Stimulated activated CD4-positive, alpha-beta T cell treated with anti-CD3 and anti-CD28 coated beads, Interleukin-15, amount 100 ng/mL, for 24 hours (primary cell): Measurements from ENCODE around the gene CERK.
A peak's percentile ranks its signal among the peaks of the same experiment; 100 is the strongest.

Source experiments
- DNase-seq: peaks from one replicate; pipeline ENCODE4 v3.0.0-alpha.2; 2020

The CERK gene

DNA sequence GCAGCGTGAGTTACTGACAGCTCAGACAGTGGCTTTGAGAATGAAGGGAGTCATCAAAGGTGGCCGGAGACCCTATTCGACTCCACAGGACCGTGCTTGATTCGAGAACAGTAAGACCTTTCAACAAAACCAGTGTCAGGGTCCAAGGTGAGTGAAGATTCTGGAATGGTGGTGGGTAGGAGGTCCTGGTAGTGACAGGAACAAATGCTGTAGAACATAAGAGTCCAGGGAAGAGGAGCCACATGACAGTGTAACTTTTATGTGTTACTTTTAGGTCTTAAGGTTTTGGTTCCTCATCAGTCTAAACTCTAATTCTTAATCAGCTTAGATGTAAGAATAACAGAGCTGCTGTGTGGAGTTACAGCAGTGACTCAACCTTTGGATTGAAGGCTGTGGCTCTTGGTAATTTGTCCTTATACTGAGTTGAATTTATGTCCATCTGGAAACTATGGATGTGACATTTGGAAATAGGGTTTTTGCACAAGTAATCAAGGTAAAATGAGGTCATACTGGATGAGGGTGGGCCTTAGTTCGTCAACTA is 26.2 kb upstream of the CERK start:
- DNase-seq = no peak

GRCh38 chr22:46763051-46763705 is 25.1 kb upstream of the CERK start:
- no peak for DNase-seq

DNA sequence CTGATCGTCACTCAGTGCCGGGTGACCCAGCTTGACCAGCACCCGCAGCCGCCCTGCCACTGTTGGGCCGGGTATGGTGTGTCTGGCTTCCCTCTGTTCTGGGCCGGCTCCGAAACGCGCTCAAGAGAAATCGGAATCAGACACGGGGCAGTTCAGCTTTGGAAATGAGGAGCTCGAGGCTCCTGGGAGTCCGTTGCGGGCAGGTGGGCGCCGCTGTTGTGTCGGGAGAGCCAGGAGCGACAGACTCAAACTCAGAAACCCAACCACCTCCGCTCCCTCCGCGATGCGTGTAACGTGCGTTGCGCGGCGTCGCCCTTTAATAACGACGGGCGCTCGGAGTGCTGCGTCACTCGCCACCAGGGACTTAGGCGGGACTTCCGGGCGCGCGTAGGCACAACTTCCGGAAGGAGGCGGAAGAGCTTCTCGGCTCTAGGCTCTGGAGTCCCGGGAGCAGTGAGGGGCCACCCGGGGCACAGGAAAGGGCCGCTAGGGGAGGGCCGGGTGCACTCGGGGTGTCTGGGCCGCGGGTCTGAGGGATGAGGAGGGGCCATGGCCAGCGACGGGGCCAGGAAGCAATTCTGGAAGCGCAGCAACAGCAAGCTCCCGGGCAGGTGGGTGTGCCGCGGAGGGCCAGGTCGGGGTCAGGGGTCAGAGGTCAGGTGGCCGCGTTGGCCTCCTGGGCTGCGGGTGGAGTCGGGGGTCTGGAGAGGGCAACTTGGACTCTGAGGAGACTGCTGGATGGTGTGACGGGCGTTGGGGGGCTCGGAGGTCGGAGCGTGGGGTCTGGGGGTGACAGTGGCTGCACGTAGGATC is 24.4 kb upstream of the CERK start, which contains the start of gene TBC1D22A:
Gene TBC1D22A, plus strand, starts transcription at position 413 of the 813 bp plus-strand sequence. Its CDS starts 137 bp downstream, at position 550.
- DNase-seq = peak; percentile 97

GRCh38 chr22:46761539-46762237 is 23.6 kb upstream of the CERK start:
- DNase-seq = no peak

DNA sequence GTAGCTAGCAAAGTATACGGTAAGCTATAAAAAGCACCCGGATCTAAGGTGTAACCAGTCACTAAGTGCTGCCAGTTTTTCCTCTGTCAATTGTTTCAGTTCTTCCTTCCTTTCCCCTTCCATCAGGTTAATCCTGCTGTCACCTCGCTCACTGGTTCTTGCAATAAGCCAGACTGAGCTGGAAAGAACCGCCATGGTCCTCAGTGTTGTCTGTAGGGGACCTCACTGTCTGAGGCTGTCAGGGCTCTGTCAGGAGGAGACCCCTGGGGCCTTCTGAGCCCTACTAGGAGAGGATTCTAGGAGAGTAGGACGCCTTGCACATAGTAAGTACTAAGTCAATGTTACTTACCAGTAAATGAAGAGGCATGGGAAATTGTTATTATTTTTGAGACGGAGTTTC is 23.0 kb upstream of the CERK start:
- no peak for DNase-seq

DNA sequence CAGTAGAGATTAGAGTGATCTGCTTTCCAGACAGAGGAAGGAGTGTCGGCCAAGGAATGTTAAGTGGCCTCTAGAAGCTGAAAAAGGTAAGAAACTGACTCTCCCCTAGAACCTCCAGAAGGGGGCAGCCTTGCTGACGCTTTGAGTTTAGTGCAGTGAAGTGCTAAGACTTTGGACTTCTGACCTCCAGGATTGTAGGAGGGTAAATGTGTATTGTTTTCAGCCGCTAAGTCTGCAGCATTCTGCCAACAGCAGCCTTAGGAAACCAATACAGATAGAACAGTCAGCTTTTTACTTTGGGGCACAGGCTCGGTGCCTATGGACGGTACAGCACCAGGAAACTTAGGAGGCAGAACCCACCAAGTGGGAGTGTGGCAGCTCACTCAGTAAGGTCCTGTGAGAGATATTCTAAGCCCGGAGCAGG is 20.8 kb upstream of the CERK start:
- peak; percentile 64 for DNase-seq

GRCh38 chr22:46758121-46758520 is 20.1 kb upstream of the CERK start:
- no peak for DNase-seq

DNA sequence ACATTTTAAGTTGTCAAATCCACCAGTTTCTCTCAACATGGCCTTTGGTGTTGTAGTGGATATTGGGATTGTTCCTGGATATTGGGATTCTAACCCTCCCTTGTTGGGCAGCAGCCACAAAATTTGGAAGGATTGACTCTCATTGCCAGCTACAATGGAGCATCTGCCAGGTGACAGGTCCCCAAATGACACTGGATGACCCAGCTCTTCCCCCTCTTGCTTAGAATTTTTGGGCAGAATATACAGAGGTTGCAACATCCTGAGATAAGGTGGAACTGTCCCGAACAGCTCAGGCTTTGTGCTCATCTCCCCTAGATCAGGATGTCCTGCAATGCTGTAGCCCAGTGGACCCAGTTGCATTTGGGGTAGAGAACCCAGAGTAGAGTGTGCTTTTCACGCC is 19.1 kb upstream of the CERK start:
- no peak for DNase-seq

DNA sequence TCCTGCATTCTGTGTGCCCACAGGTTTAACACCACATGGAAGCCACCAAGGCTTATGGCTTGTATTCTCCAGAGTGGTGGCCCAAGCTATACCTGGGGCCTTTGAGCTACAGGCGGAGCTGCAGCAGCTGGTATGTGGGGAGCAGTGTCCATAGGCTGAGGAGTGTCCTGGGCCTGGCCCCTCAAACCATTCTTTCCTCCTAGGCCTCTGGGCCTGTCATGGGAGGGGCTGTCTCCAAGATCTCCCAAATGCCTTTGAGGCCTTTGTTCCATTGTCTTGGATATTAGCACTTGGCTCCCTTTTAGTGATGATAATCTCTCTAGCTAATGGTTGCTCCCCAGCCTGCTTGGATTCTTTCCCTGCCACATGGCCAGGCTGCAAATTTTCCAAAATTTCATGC is 18.0 kb upstream of the CERK start:
- DNase-seq = no peak

GRCh38 chr22:46755525-46755924 is 17.5 kb upstream of the CERK start:
- DNase-seq = no peak

GRCh38 chr22:46754826-46755225 is 16.8 kb upstream of the CERK start:
- DNase-seq = no peak

DNA sequence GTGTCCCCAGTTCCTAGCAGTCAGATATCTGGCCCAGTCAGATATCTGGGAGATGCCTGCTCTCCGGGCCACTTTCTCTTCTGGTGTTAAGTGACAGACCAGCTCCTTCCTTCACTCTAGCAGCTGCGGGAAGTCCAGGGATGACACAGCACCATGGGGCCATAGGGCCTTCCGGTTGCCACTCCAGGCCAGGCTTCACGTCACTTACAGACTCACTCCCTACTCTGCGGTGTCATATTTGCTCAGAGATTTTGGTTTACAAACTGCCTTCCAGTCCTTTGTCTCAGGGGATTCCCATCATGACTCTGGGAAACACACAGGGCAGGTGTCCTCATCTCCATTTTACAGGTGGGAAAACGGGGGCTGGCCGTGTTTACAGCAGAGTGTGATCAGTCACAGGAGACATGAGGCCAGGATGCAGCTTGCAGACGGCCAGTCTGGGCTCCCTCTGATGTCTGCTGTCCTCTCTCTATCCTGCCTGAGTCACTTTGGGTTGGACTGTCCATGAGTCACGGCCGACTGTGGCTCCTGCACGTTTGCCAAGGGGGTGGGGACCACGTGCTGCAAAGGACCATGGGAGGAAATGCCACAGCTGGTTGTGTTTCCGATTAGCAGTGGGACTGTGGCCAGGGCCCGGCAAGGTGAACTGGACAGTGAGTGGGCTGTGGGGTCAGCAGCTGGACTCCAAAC is 16.2 kb upstream of the CERK start:
- peak; percentile 46 for DNase-seq

GRCh38 chr22:46753761-46754109 is 15.7 kb upstream of the CERK start:
- no peak for DNase-seq

GRCh38 chr22:46753360-46753759 is 15.3 kb upstream of the CERK start:
- no peak for DNase-seq

GRCh38 chr22:46752988-46753310 is 14.9 kb upstream of the CERK start:
- no peak for DNase-seq

DNA sequence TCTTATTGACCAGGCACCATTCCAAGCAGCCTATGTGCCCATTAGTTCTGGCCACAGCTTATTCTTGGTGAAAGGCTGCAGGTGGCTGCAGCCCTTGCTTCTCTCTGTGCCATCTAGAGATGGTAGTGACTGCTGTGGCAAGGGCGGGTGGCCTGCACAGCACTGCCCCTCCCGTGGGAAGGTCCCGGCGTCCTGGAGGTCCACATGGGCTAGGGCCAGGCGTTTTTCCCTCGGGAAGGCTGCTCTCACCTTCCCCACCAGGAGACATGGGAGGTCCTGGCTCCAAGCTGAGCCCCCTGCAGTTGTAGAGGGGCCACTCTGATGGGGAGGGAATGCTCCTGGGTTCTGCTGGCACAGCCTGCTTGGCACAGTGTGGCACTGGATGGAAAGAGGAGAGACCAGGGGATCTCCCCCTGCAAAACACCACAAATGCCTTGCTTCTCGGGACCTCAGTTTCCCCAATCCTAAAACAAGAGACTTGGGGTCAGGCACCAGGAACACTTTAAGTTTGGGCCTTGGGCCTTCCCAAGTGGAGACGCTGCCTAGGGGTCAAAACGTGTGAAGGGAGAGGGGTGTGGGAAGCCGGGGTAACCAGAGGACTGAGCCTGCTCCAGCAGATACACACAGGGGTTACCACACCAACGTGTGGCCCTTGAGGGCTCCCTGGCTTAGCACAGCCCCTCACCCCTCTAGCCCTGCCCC is 14.4 kb upstream of the CERK start:
- DNase-seq = no peak

- DNase-seq = no peak
Observed at GRCh38 chr22:46750863-46751443, 12.9 kb upstream of the CERK start.

- DNase-seq = no peak
Observed at GRCh38 chr22:46750530-46750800, 12.4 kb upstream of the CERK start.

- DNase-seq = peak; percentile 46
Observed at GRCh38 chr22:46749682-46750529, 11.9 kb upstream of the CERK start.

- DNase-seq = peak; percentile 58
Observed at GRCh38 chr22:46748908-46749675, 11.0 kb upstream of the CERK start.
